Liver (tissue), 9 donors: ENCODE measurements around the gene SYT6. TPM values are rescaled to one million over a fixed set of nuclear protein-coding genes. Genes with fewer than 3 reads are reported as not detected.
"Not testable (repeated sequence)": the region's sequence is repeated elsewhere in the genome, so short reads cannot be mapped to it uniquely, and the experiment has no call there.

Source experiments
- DNase-seq: peaks from one replicate; pipeline ENCODE4 v3.0.0-alpha.2; 2017; ENCODE audit warnings: low spot score
- H3K27ac ChIP-seq, 2 donors: one replicate each; pipeline ENCODE4 v1.7.0; 2013; ENCODE audit warnings: inconsistent platforms in 2 of 2, low read length in 2 of 2, control low read depth in 1 of 2, low read depth in 1 of 2, mild to moderate bottlenecking in 1 of 2
- H3K27me3 ChIP-seq, 4 donors: one replicate each; pipeline versions ENCODE4 v1.6.1 to v1.7.0; 2013; ENCODE audit warnings: low read length in 3 of 4, inconsistent platforms in 1 of 4, mild to moderate bottlenecking in 1 of 4, moderate library complexity in 1 of 4; ENCODE audit not compliant: control insufficient read depth in 4 of 4, insufficient read depth in 4 of 4
- H3K36me3 ChIP-seq, 4 donors: one replicate each; pipeline versions ENCODE4 v1.6.1 to v1.7.0; 2013; ENCODE audit warnings: low read length in 3 of 4, mild to moderate bottlenecking in 3 of 4, low read depth in 1 of 4, moderate library complexity in 1 of 4; ENCODE audit not compliant: control insufficient read depth in 4 of 4, insufficient read depth in 3 of 4
- H3K4me1 ChIP-seq, 4 donors: one replicate each; pipeline versions ENCODE4 v1.6.1 to v1.7.0; 2013; ENCODE audit warnings: low read length in 3 of 4, mild to moderate bottlenecking in 3 of 4, moderate library complexity in 1 of 4; ENCODE audit not compliant: control insufficient read depth in 4 of 4, insufficient read depth in 4 of 4
- H3K4me3 ChIP-seq, 3 donors: one replicate each; pipeline versions ENCODE4 v1.6.1 to v1.7.0; 2013; ENCODE audit warnings: low read length in 3 of 3, control low read depth in 1 of 3, low read depth in 1 of 3, mild to moderate bottlenecking in 1 of 3
- H3K9ac ChIP-seq, 2 donors: one replicate each; pipeline ENCODE4 v1.7.0; 2013; ENCODE audit warnings: low read length in 2 of 2, mild to moderate bottlenecking in 2 of 2, moderate library complexity in 2 of 2, control low read depth in 1 of 2, low read depth in 1 of 2
- H3K9me3 ChIP-seq, 4 donors: one replicate each; pipeline versions ENCODE4 v1.6.1 to v1.7.0; 2013; ENCODE audit warnings: low read length in 3 of 4; ENCODE audit not compliant: control insufficient read depth in 4 of 4
- ATF3 ChIP-seq: IDR thresholded peaks from 2 replicates; pipeline ENCODE4 v1.6.1; 2016; ENCODE audit warnings: antibody characterized with exemption
- EGR1 ChIP-seq, 2 donors: IDR thresholded peaks; 2 replicates each; pipeline ENCODE4 v1.6.1; 2016 to 2018; ENCODE audit warnings: antibody characterized with exemption in 2 of 2, low read depth in 2 of 2
- FOXA1 ChIP-seq: IDR thresholded peaks from 2 replicates; pipeline ENCODE4 v1.6.1; 2016; ENCODE audit warnings: antibody characterized with exemption
- FOXA2 ChIP-seq: IDR thresholded peaks from 2 replicates; pipeline ENCODE4 v1.6.1; 2016; ENCODE audit warnings: antibody characterized with exemption
- HNF4A ChIP-seq, 2 donors: conservative IDR thresholded peaks; 2 replicates each; pipeline ENCODE4 v1.6.1; 2016; ENCODE audit warnings: antibody characterized with exemption in 2 of 2, mild to moderate bottlenecking in 2 of 2
- JUND ChIP-seq, 2 donors: IDR thresholded peaks; 2 replicates each; pipeline ENCODE4 v1.6.1; 2016; ENCODE audit warnings: antibody characterized with exemption in 2 of 2
- NR2F2 ChIP-seq: IDR thresholded peaks from 2 replicates; pipeline ENCODE4 v1.6.1; 2016; ENCODE audit warnings: antibody characterized with exemption
- RAD21 ChIP-seq, 2 donors: IDR thresholded peaks; 2 replicates each; pipeline ENCODE4 v1.6.1; 2016; ENCODE audit warnings: antibody characterized with exemption in 2 of 2, mild to moderate bottlenecking in 2 of 2
- YY1 ChIP-seq: IDR thresholded peaks from 2 replicates; pipeline ENCODE4 v1.6.1; 2016; ENCODE audit warnings: antibody characterized with exemption, mild to moderate bottlenecking
- WGBS: extraction: QIAGEN DNeasy Blood & Tissue Kit; methylation state at CpG from one replicate; pipeline ENCODE4 v1.1.7; 2013; 5-methylcytosine and 5-hydroxymethylcytosine counted together
- polyA plus RNA-seq, 2 donors: library from polyadenylated mRNA; stranded (reverse) in 1 of 2; unstranded in 1 of 2; fragments of 200-250 nt in 1 of 2; fragments of >200 nt in 1 of 2; fragmentation: Nextera tagmentation in 1 of 2; extraction: Ambion mirVana in 1 of 2; gene quantifications; one replicate each; pipeline versions ENCODE4 v1.2.1 to v1.2.3, GENCODE V29; 2013 to 2015
- total RNA-seq, 2 donors: library from RNA; depleted of rRNA; stranded (reverse); fragments of >200 nt; gene quantifications; one replicate each; pipeline ENCODE4 v1.2.3, GENCODE V29; 2014
- TF ChIP-seq, protein P1 (sequence below): IDR thresholded peaks from 2 replicates; pipeline ENCODE4 v1.6.1; 2016; ENCODE audit warnings: antibody characterized with exemption
- TF ChIP-seq, protein P2 (sequence below): IDR thresholded peaks from 2 replicates; pipeline ENCODE4 v1.6.1; 2016; ENCODE audit warnings: antibody characterized with exemption
- TF ChIP-seq, protein P3 (sequence below): fragments of 150-350 bp; IDR thresholded peaks from 2 replicates; pipeline ENCODE4 v1.5.1; 2017; ENCODE audit warnings: improper control_type of control experiment, low read depth, low read length; ENCODE audit not compliant: missing input control
- donor health status: healthy.
- donor health status: healthy.
- donor health status: healthy.
- donor health status: healthy.
- donor health status: healthy.

Gene SYT6
- total and polyA plus RNA-seq, 4 donors, result under 0.01 to 0.17 TPM; not detected in 2

GRCh38 chr1:114062477-114063099 lies 91.1 kb downstream of the SYT6 start:
- Histone ChIP-seq H3K9me3 (no peaks in the 10 kb centered on the region), H3K4me1 (no peaks in the 10 kb centered on the region), H3K9ac (no peak overlapping the region), H3K4me3 (no peak overlapping the region), H3K36me3 (no peaks in the 10 kb centered on the region), H3K27ac (no peak overlapping the region), H3K27me3 (no peaks in the 10 kb centered on the region)
- no peak for DNase-seq
- WGBS, result 60% methylated on average over 8 of the region's 8 CpGs
- TF ChIP-seq, protein P1, sequence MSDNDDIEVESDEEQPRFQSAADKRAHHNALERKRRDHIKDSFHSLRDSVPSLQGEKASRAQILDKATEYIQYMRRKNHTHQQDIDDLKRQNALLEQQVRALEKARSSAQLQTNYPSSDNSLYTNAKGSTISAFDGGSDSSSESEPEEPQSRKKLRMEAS, result no peak
- TF ChIP-seq, protein P2, sequence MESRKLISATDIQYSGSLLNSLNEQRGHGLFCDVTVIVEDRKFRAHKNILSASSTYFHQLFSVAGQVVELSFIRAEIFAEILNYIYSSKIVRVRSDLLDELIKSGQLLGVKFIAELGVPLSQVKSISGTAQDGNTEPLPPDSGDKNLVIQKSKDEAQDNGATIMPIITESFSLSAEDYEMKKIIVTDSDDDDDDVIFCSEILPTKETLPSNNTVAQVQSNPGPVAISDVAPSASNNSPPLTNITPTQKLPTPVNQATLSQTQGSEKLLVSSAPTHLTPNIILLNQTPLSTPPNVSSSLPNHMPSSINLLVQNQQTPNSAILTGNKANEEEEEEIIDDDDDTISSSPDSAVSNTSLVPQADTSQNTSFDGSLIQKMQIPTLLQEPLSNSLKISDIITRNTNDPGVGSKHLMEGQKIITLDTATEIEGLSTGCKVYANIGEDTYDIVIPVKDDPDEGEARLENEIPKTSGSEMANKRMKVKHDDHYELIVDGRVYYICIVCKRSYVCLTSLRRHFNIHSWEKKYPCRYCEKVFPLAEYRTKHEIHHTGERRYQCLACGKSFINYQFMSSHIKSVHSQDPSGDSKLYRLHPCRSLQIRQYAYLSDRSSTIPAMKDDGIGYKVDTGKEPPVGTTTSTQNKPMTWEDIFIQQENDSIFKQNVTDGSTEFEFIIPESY, result no peak
- TF ChIP-seq RAD21 (IDR thresholded peaks at IDR 0.05), result no peak
- no peak for TF ChIP-seq JUND (IDR thresholded peaks at IDR 0.05)
- no peak for TF ChIP-seq FOXA1
- no peak for TF ChIP-seq NR2F2
- no peak for TF ChIP-seq YY1
- TF ChIP-seq HNF4A (conservative IDR thresholded peaks at IDR 0.05), result no peak
- no peak for TF ChIP-seq EGR1 (IDR thresholded peaks at IDR 0.05; ENCODE audit: low read depth in 2 of 2)
- no peak for TF ChIP-seq FOXA2
- TF ChIP-seq ATF3, result no peak

DNA sequence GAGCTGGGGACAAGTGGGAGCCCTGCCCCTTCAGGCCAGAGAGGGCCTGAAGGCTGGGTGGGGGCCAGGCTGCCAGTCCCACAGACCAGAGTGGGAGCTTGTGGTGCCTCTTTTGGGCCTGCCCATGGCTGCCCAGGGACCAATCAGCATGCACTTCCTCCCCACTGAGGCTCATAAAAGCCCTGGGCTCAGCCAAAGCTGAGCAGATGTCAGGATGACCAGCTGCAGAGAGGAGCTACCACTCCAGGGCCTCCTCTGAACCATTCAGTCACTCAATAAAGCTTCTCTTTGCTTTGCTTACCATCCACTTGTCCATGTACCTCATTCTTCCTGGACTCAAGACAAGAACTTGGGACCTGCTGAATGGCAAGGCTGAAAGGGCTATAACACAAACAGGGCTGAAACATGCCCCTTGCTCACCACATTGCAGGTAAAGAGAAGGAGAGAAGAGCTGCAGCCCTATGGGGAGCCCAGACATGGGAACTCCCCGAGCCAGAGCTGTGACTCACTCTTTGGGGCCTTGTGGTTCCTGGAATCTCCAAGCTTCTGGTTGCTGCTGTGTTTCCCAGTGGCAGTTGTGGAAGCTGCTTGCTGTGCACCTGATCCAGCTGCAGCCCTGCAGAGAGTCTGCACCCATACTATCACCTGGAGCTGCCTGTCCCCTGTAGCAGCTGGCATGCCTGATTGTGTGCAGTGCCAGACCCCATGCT lies 92.4 kb downstream of the SYT6 start:
- WGBS, result 82% methylated on average over 1 of the region's 1 CpG
- Histone ChIP-seq H3K4me1 (no peaks in the 10 kb centered on the region), H3K36me3 (no peaks in the 10 kb centered on the region), H3K27me3 (no peaks in the 10 kb centered on the region), H3K4me3 (no peak overlapping the region), H3K27ac (no peak overlapping the region), H3K9me3 (peaks cover 0 to 3% (median 0%) of the 10 kb centered on the region in 4 donors), H3K9ac (no peak overlapping the region)
- no peak for DNase-seq
- TF ChIP-seq, protein P3, sequence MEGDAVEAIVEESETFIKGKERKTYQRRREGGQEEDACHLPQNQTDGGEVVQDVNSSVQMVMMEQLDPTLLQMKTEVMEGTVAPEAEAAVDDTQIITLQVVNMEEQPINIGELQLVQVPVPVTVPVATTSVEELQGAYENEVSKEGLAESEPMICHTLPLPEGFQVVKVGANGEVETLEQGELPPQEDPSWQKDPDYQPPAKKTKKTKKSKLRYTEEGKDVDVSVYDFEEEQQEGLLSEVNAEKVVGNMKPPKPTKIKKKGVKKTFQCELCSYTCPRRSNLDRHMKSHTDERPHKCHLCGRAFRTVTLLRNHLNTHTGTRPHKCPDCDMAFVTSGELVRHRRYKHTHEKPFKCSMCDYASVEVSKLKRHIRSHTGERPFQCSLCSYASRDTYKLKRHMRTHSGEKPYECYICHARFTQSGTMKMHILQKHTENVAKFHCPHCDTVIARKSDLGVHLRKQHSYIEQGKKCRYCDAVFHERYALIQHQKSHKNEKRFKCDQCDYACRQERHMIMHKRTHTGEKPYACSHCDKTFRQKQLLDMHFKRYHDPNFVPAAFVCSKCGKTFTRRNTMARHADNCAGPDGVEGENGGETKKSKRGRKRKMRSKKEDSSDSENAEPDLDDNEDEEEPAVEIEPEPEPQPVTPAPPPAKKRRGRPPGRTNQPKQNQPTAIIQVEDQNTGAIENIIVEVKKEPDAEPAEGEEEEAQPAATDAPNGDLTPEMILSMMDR, result no peak

- WGBS, result 53% methylated on average over 6 of the region's 6 CpGs
- not testable (repeated sequence) for H3K27me3 ChIP-seq, H3K4me3 ChIP-seq, H3K36me3 ChIP-seq, H3K27ac ChIP-seq, H3K9ac ChIP-seq, H3K9me3 ChIP-seq, H3K4me1 ChIP-seq, DNase-seq
Observed at GRCh38 chr1:114058236-114058635, 95.4 kb downstream of the SYT6 start.
